Cardiac fibroblast (primary cell): Measurements from ENCODE around the gene MGST2.

ENCODE experiments used
- DNase-seq, 2 donors: peaks; one replicate each; pipeline versions ENCODE4 v3.0.0 to v3.0.0-alpha.2; 2010; ENCODE audit warnings: low read depth in 2 of 2
- H3K4me3 ChIP-seq, 2 donors: replicated peaks in 1 of 2; 1 replicate in 1 of 2; 2 replicates in 1 of 2; pipeline ENCODE4 v1.5.1; 2011; ENCODE audit warnings: low read depth in 2 of 2, low read length in 2 of 2, mild to moderate bottlenecking in 2 of 2, moderate library complexity in 1 of 2
- CTCF ChIP-seq: IDR thresholded peaks from one replicate; pipeline ENCODE4 v1.5.1; 2011; ENCODE audit warnings: low read depth, mild to moderate bottlenecking, low read length, inconsistent platforms

The MGST2 gene

GRCh38 chr4:139740121-139740520 is 74.5 kb downstream of the MGST2 start:
- DNase-seq = no peak
- TF ChIP-seq CTCF = no peak
- no peak overlapping the region for H3K4me3 ChIP-seq

GRCh38 chr4:139740531-139741041 is 75.0 kb downstream of the MGST2 start:
- no peak overlapping the region for H3K4me3 ChIP-seq
- peak; percentile 29 for TF ChIP-seq CTCF
- DNase-seq = peak; percentile 94 to 97

- no peak overlapping the region for H3K4me3 ChIP-seq
- no peak for TF ChIP-seq CTCF
- DNase-seq = no peak
These were observed 77.4 kb downstream of the MGST2 start for GRCh38 chr4:139743027-139743426.

- H3K4me3 ChIP-seq = no peak overlapping the region
- no peak for TF ChIP-seq CTCF
- no peak for DNase-seq
These were observed 78.6 kb downstream of the MGST2 start for GRCh38 chr4:139744232-139744631.

- TF ChIP-seq CTCF = no peak
- no peak overlapping the region for H3K4me3 ChIP-seq
- DNase-seq = no peak
These were observed 79.6 kb downstream of the MGST2 start for GRCh38 chr4:139745111-139745639.

- TF ChIP-seq CTCF = no peak
- no peak for DNase-seq
- H3K4me3 ChIP-seq = no peak overlapping the region
These were observed 81.0 kb downstream of the MGST2 start for GRCh38 chr4:139746431-139747171.
